HG03558 (cell line): ENCODE results near the gene PLEKHJ1.
"Not testable (repeated sequence)": the region's sequence is repeated elsewhere in the genome, so short reads cannot be mapped to it uniquely, and the experiment has no call there.

ENCODE experiments used
- ATAC-seq: cut with Tn5 transposase; IDR thresholded peaks from one replicate; pipeline ENCODE4 v1.9.1; 2021; ENCODE audit warnings: moderate number of reproducible peaks; ENCODE audit not compliant: unreplicated experiment; ENCODE audit errors: extremely low read depth

PLEKHJ1 gene

DNA sequence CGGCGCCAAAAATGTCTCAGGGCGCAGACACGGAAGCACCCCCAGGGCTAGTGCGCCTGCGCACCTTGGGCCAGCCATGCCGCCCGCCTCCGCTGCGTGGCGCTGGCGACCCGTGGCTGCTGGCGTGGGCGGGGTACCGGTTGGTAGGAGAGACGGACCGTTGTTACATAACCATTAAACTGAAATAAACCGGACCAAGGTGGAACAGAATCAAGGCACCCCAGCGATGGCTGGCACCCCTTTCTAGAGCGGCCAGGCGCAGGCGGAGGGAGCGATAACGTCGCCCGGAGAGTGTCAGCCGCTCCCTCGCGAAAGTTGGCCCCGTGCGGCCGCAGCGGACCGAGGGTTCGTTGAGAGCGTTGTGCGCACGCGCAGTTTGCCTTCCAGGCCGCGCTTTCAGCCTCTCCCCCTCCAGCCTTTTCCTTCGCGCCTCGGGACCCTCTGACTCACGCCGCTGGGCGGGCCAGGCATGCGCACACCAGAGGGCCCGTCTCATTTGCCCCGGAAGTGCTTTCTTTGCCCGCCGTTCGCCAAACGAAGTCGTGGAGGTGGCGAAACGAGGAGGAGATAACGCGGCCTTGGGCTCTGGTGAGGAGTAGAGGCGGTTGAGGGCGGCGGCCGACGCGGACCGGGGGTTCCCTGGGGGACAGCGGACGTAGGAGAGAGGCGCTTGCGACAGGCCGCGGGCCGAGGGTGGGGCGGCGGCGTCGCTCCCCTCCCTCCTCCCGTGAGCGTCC lies at the start of gene PLEKHJ1, which contains the start of gene SF3A2:
Gene PLEKHJ1, minus strand, starts transcription at position 16 of the 737 bp plus-strand sequence. CDS start 81 bp downstream, outside the sequence.
Gene SF3A2, plus strand, starts transcription at position 511 of the 737 bp plus-strand sequence. CDS start 6,595 bp downstream, outside the sequence.
- ATAC-seq = peak; percentile 51

DNA sequence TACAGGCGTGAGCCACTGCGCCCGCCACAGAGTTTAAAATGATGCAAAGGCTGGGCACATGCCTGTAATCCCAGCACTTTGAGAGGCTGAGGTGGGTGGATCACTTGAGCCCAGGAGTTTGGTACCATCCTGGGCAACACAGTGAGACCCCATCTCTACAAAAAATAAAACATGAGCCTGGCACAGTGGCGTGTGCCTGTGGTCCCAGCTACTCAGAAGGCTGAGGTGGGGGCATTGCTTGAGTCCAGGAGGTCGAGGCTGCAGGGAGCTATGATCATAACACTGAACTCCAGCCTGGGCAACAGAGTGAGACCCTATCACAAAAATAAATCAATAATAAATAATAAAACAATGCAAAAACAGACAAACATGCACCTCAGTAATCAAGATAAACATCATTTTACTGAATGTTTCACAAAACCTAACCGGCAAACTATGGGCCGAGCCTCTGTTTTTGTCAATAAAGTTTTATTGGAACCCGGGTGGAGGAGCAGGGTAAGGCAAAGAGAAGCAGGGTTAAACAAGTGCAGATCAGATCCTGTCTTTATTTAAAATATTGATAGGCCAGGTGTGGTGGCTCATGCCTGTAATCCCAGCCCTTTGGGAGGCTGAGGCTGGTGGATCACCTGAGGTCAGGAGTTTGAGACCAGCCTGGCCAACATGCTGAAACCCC lies 47.8 kb upstream of the PLEKHJ1 start:
- no peak for ATAC-seq

- no peak for ATAC-seq
Observed at GRCh38 chr19:2282862-2283237, 46.7 kb upstream of the PLEKHJ1 start.

- ATAC-seq = no peak
Observed at GRCh38 chr19:2282062-2282861, 46.1 kb upstream of the PLEKHJ1 start, which contains the start of gene PEAK3. TSS of gene PEAK3 (minus strand) at chr19:2282175. CDS start at chr19:2280931, 1,244 bp downstream.

DNA sequence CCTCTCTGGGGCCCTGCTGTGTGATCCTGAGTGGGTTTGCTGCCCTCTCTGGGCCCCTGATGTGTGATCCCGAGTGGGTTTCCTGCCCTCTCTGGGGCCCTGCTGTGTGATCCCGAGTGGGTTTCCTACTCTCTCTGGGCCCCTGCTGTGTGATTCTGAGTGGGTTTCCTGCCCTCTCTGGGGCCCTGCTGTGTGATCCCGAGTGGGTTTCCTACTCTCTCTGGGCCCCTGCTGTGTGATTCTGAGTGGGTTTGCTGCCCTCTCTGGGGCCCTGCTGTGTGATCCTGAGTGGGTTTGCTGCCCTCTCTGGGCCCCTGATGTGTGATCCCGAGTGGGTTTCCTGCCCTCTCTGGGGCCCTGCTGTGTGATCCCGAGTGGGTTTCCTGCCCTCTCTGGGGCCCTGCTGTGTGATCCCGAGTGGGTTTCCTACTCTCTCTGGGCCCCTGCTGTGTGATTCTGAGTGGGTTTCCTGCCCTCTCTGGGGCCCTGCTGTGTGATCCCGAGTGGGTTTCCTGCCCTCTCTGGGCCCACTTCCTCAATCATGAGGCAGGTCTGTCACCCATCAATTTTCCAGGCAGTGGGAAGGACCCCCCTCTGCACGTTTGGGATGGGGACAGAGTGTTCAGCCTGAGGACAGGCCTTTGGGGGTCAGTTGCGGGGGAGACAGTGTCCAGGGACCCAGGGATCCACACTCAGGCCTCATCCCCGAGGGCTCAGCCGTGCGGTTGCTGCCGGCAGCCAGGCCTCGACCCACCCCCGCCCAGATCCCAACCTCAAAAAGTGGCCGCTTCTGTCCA lies 45.3 kb upstream of the PLEKHJ1 start:
- not testable (repeated sequence) for ATAC-seq

DNA sequence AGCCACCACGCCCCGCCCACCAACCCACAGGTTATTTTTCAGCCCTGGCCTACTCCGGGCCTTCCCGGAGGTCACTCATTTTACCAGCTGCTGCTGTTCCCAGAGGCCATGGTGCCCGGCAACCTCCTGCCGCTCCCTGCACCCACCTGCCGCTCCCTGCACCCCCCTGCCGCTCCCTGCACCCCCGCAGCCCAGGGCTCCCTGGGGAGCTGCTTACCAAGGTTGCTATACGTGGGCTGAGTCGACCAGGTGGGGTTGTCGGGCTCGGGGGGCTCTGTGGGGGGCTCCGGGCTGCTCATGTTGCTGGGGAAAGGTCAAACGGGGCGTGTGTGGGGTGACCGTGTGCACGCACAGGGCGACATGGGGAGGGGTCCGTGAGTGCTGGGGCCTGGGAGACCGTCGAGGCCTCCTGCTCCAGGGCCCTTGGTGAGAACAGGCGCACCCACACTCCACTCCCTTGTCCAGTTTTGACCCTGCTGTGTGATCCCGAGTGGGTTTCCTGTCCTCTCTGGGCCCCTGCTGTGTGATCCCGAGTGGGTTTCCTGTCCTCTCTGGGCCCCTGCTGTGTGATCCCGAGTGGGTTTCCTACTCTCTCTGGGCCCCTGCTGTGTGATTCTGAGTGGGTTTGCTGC lies 44.6 kb upstream of the PLEKHJ1 start:
- ATAC-seq = no peak

- ATAC-seq = no peak
Observed at GRCh38 chr19:2278459-2279158, 42.5 kb upstream of the PLEKHJ1 start.

GRCh38 chr19:2277138-2277537 lies 41.0 kb upstream of the PLEKHJ1 start:
- no peak for ATAC-seq

DNA sequence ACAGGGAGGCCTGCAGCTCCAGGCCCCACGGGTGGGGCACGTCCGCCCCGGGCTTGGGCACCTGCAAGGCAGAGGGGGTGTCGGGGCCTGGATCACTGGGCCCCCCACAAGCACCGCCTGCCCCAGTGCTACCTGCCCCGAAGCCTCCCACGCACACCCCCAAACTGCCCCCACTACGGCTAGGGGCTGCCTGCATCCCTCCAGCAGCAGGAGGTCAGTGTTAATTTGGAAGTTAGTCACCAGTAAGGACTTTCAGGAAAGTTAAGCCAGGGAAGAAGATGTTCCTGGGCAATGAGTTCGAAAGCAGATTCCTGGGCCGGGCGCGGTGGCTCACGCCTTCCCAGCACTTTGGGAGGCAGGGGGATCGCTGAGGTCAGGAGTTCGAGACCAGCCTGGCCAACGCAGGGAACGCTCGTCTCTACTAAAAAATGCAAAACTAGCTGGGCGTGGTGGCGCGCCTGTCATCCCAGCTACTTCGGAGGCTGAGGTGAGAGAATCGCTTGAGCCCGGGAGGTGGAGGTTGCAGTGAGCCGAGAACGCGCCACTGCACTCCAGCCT lies 40.4 kb upstream of the PLEKHJ1 start:
- ATAC-seq = no peak

- no peak for ATAC-seq
Observed at GRCh38 chr19:2275588-2276428, 39.7 kb upstream of the PLEKHJ1 start.

- no peak for ATAC-seq
Observed at GRCh38 chr19:2274931-2275535, 38.9 kb upstream of the PLEKHJ1 start.

- no peak for ATAC-seq
Observed at GRCh38 chr19:2274185-2274711, 38.1 kb upstream of the PLEKHJ1 start.

DNA sequence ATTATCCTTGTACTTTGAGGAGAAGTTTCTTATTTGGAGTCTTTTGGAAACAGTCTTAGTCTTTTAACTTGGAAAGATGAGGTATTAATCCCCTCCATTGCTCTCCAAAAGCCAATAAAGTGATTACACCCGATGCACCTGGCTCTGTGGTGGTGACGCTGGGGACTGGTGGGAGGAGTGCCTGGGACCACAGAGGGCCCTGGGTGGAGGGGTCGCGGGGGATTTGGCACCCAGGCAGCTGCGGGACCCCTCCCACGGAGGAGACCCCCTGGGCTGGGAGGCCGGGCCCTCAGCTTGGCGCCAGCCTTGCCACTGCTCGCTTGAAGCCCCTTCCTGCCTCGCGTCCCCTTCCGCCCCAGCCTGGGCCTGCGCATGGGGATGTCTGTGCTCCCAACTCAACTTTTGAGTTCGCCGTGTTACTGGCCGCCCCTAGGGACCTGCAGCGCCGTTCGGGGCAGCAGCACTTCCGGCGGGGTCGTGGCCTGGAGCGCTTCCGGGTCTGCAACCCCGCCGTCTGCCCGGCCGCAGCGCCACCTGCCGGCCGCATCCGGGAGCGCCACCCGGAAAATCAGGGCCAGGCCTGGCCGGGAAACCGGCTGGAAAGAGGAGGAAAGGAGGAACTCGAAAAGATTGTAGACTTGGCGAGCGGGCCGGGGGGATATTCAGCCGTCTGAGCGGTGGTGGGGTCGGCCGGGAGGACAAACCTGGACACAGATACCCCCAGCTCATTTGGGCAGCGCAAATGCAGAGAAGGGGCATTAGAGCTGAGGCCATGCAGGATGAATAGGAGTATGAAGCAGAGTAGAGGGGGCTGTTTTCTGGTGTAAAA lies 37.4 kb upstream of the PLEKHJ1 start:
- no peak for ATAC-seq

DNA sequence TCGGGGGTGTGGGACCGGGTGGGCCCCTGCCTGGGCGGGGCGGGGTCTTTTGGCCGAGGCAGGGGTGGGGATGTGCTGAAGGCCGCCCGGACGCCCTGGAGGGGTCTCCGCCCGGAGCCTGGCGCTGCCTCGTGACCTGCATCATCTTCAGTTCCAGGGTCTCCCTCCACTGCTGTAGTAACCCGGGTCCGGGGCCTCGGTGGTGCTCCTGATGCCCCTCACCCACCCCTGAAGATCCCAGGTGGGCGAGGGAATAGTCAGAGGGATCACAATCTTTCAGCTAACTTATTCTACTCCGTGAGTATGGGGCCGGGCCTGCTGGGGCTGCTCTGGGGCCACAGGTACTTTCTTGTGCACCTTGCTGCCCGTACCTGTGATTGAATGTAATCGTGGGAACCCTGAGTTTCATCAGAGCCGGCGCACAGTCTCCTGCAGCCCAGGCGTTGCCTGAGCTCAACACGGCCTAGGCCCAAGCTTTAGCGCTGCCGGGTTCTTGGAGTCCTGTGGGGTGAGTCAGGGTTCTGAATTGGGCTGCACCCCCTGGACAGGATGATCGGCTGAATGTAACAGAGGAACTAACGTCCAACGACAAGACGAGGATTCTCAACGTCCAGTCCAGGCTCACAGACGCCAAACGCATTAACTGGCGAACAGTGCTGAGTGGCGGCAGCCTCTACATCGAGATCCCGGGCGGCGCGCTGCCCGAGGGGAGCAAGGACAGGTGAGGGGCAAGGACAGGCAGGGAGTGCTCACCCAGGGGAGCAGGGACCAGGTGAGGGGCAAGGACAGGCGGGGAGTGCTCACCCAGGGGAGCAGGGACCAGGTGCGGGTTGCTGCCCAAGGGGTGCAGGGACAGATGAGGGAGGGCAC lies 35.3 kb upstream of the PLEKHJ1 start:
- no peak for ATAC-seq
